HG03432 (cell line): ENCODE measurements around the gene MT4.
A peak's percentile ranks its signal among the peaks of the same experiment; 100 is the strongest.
"Not testable (repeated sequence)": the region's sequence is repeated elsewhere in the genome, so short reads cannot be mapped to it uniquely, and the experiment has no call there.

ENCODE experiments used
- ATAC-seq: cut with Tn5 transposase; IDR thresholded peaks from one replicate; pipeline ENCODE4 v1.9.1; 2021; ENCODE audit warnings: mild to moderate bottlenecking, moderate library complexity; ENCODE audit not compliant: unreplicated experiment

Gene MT4

DNA sequence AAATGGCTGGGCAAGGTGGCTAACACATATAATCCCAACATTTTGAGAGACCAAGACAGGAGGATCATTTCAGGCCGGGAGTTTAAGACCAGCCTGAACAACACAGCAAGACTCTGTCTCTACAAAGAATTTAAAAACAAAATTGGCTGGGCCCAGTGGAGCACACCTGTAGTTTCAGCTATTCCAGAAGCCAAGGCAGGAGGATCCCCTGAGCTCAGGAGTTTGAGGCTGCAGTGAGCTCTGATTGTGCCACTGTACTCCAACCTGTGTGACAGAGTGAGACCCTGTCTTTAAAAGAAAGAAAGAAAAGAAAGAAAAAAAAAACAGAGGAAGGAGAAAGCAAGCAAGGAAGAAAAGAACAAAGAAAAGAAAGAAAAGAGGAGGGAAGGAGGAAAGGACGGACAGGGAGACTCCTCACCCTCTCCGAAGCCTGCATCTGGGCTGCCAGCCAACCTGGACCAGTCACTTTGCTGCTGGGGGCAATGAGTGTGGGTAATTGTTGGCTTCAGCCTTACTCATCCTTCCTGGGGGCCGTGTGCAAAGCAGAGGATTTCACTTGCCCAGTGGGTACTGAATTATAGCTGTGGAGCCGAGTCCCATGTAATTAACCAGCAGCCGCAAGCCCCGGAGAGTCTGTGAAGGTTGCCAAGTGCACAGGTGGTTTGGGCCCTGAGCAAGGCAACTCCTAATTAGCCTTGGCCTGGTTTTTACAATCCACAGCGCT lies 6.7 kb upstream of the MT4 start:
- ATAC-seq, result no peak

DNA sequence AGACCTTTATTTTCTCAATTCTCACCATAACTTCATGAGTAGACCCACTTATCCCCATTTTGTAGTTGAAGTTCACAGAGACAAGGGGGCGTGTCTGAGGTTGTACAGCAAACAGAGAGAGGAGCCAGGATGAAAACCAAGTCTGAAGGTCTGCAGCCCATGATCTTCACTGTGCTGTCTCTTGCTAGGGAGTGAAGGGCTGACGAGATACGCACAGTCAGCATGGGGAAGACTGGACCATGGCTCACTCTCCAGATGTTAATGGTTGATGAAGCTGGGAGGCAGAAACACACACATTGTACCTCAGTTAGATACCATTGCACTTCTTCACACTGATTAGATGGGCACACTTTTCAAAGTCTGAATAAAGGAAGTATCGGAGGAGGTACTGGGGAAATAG lies 5.8 kb upstream of the MT4 start:
- no peak for ATAC-seq

DNA sequence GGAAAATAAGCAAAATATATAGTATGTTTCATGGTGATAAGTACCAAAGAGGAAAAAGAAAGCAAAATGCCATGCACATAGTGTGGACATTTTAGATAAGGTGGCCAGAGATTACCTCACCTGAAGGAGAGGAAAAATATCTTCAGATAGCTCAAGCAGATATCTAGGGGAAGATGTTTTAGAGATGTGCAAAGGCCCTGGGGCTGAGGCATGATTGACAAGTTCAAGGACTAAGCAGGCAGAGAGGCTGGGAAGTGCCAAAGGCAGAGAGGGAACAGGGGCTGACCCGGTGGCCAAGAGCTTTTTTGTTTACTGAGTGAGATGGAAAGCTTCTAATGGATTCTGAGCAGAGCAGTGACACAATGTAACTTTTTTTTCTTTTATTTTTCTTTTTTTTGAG lies 4.4 kb upstream of the MT4 start:
- ATAC-seq, result no peak

DNA sequence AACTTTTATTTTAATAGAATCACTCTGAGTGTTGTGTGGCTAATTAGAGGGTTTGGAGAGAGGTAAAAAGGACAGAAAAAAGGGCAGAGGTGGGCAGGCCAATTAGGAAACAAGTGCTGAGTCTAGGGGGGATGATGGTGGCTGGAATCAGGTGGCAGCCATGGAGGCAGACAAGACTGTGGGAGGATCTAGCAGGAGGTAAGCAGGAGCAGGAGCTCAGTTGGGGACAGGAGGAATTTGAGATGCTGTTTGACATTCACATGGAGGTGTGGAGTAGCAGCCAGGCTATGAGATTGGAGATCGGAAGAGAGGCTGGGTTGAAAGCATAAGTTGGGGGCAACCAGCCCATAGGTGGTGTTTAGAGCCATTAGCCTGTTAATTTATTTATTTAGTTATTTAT lies 3.7 kb upstream of the MT4 start:
- ATAC-seq, result no peak

DNA sequence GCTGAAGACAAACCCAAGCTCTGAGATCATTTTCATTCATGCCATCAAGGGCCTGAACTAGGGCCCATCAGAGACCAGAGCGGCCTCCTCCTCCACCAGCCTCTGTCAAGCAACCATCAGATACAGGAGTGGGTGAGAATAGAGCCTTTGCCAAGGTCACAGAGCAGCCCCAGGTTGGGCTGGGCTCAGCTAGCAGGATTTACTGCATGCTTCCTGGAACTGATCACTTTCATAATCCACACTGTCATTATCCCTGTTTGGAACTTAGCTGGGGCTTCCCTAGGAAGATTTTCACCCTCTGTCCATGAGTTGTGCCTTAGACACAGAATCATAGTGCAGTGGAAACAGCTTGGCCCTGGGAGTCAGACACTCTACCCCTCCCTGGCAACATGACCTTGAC lies 5.1 kb downstream of the MT4 start:
- no peak for ATAC-seq

DNA sequence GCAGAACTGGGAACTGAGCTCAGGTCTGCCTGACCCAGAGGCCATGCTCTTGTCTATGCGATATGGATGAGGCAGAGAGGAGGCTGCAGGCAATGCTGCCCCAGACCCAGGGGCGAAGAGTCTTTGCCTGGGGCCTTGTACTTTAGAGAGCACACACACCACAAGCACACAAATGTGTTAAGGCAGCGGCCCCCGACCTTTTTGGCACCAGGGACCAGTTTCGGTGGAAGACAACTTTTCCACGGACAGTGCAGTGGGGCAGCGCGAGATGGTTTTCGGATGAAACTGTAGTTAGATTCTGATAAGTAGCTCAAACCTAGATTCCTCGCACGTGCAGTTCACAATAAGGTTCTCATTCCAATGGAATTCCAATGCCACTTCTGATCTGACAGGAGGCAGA lies 6.7 kb downstream of the MT4 start:
- ATAC-seq, result no peak

DNA sequence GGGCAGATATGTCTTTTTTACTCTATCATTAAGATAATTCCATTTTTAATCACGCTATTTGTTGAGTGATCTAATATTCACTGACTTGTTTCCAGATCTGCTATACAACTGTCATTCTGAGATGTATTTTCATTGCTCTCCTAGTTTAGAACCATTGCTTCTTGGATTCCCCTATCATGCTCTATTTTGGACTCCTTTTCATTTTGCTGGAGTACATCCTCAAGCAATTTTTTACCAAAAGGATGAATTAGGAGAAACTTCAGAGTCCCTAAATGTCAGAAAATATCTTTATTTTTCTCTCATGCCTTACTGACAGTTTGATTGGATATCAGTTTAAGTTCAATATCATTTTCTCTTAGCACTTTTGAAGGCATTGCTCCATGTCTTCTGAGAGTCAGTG lies 9.8 kb downstream of the MT4 start:
- no peak for ATAC-seq

DNA sequence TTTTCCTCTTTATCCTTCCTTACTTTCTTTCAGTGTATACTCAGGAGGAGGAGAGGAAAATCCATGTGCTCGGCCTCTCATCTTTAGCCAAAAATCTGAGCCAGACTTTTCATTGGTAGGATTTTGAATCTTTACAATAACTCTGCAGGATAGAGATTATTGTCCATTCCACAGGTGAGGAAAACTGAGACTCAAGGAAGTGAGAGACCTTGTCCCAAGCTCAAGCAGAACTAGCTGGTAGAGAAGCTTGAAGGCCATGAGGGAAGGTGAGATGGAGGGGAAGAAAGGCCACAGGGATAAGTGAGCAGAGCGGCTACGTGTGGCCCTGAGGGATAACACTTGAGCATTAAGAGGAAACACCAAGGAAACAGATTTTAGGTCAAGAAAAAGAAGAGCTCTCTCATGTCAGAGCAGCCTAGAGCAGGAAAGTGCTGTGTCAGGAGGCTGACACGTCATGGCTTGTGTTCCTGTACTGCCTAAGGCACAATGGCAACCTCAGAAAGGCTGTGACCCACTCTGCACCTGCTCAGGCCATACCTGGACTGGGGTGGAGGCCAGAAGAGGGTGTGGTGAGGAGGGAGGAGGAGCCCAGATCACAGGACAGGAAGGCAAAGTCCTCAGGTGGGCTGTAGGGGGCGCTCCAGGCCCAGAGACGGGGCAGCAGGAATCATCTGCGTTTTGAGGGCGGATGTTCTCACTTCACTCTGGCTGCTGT lies 11.9 kb downstream of the MT4 start:
- ATAC-seq, result peak; percentile 94

DNA sequence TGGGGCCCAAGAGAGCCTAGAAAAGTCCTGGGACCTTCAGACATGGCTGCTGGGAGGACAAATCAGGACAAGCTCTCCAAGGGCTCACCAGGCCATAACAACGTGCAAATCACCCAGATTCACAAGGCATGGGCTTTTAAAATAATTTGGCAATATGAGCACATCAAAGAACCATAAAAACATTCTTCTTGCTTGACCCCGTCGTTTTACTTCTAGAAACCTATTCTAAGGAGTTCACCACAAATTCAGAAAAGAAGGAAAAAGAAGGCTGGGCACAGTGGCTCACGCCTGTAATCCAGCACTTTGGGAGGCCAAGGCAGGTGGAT lies 12.4 kb downstream of the MT4 start:
- ATAC-seq, result no peak

DNA sequence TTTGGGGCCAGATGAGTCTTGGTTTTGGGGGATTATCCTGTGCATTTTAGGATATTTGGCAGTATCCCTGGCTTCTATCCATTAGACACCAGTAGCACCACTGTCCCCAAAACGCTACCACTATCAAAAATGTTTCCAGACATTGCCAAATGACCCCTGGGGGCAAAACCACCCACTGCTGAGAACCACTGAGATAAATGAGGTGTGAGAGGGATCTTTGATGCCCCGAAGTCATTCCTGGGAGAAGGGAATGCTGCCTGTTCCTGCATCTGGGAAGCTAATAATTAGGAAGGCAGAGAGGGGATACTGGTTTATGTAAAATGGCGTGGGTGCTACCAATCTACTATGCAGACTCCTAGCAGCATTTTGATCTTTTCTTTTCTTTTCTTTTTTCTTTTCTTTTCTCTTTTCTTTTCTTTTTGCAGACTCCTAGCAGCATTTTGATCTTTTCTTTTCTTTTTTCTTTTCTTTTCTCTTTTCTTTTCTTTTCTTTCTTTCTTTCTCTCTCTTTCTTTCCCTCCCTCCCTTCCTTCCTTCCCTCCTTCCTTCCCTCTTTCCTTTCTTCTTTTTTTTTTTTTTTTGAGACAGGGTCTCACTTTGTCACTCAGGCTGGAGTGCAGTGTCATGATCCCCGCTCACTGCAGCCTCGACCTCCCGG lies 15.6 kb downstream of the MT4 start:
- ATAC-seq, result no peak

DNA sequence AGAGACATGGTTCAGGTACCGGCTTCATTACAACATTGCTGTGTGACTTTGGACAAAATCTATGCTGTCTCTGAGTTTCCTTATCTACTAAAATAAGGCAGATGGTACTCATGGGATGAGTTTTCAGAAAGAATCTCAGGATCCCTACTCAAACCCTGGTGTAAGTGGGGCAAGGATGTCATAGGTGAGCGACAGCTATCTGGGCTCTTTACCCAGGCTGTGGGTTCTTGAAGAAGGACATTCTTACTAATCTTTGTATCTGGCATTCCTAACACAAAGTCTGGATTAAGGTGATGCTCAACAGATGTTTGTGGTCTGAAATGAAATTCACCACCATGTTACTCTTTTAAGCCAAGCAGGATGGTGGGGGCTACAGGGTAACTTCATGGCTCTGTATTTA lies 18.0 kb downstream of the MT4 start:
- not testable (repeated sequence) for ATAC-seq

DNA sequence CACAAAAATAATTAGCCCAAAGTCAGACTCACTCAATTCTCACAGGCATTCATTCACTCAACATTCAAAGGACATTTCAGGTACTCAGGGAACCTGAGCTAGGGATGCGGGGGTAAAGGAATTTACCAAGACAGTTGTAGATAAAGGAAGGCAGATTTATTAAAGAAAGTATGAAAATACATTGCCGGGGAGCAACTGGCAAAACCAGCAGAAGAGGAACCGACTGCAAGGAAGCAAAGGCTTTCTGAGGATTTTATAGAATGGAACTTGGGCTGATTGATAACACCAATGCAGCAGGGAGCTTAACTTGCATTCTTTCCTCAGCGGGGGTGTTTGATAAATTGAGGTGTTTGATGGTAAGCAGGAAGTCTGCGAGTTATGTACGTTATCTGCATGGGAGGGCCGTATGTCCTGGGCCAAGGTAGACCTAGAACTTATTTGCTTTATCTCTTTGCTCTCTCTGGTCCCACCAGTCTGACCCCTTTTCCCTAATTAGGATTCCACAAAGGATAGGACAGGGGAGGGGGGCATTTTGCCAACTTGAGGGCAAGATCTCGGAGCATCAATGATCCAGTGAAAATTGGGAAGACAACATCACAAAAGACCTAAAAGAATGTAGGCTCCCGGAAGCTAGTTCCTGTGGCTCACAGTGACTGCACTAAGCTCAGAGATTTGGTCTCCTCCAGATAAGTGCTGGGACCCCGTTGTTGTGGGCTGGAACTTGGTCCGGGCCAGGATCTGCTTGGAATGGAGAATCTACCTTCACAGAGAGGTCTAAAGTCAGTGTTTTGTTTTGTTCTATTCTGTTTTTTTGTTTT lies 18.7 kb downstream of the MT4 start:
- no peak for ATAC-seq

DNA sequence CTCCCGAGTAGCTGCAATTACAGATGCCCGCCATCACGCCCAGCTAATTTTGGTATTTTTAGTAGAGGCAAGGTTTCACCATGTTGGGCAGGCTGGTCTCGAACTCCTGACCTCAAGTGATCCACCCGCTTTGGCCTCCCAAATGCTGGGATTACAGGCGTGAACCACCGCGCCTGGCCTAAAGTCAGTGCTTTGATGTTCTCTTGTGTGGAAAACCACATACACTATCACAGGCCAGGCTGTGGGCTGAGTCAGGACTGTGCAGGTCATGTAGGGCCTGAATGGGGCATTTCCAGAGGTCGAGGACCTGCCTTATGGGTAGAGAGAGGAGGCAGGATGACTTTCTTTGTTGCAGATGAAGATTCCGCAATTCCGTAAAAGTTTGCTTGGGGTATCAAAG lies 19.4 kb downstream of the MT4 start:
- ATAC-seq, result no peak

DNA sequence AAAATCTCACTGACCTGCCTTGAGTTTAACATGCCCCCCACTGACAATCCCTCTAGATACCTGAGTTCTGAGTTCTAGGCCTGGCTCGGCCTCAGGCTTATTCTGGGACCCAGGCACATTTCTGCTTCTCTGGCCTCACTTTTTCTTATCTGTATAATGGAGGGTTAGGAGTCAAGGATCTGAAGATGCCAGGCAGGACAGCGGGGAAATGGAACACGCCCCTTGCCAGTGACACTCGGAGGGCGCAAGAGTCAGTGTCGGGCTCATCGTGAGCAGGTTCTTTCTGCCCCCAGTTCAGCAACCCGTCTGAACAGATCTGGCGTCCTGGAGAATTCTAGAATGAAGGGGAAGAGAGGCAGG lies 23.9 kb downstream of the MT4 start:
- ATAC-seq, result no peak

DNA sequence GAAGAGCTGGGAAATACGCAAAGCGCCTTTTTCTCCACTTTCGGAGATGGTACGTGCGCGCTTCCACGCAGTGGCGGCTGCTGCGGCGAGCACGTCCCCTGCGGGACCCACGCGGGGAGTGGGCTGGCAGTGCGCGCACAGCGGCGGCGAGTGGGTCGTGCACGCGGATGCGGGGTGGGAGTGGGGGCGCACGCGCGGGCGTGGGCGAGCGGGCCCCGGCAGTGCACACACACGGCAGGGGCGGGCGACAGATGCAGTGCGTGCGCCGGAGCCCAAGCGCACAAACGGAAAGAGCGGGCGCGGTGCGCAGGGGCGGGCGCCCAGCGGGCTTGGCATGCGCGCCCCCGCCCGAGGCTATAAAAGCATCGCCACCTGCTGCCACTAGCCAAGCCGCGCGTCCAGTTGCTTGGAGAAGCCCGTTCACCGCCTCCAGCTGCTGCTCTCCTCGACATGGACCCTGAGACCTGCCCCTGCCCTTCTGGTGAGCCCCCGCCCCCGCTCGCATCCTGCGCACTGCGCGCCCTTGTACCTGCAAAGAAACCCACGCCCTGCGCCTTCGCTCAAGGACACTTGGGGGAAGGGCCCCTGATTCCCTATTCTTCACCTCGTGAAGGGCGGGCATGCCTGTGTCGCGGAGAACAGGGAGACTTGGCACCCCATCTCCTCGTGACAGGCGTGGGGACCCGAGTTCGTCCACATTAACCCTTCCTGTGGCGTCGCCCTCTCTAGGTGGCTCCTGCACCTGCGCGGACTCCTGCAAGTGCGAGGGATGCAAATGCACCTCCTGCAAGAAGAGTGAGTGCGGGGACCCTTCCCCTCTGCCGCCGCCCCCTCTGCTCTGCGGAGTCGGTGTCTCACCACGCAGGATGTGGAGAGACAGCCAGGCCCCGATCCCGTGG lies 24.5 kb downstream of the MT4 start, which contains the start of gene MT3:
Gene MT3, plus strand, starts transcription at position 388 of the 899 bp plus-strand sequence. Its CDS starts 63 bp downstream, at position 451.
- ATAC-seq, result no peak

DNA sequence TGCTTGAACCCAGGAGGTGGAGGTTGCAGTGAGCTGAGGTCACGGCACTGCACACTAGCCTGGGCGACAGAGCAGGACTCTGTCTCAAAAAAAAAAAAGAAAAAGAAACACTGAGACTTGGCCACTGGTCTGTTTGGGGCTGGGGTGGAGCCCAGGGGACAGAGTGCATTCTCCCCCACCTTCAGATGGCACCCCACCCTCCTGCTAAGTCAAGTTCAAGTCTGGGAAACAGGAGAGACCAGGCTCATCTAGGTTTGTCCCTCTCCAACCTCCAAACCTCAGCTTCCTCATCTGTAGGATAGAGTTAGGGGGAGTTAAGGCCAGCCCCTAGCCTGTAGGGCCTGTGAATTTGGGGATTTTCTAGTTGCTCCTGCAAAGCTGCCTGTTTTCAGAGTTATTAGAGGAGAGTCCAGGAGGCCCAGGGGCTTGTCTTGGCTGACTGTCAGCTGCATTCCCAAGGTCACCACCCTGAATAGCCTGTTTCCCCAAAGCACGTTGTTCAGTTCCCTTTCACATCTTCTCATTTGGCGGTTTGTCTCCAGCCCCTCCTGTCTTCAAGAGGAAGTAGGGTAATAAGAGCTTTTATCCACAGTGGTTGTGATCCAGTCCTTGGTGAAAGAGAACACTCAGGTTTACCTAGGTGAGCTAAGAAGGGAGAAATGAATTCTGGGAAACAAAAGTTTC lies 26.6 kb downstream of the MT4 start:
- ATAC-seq, result no peak

DNA sequence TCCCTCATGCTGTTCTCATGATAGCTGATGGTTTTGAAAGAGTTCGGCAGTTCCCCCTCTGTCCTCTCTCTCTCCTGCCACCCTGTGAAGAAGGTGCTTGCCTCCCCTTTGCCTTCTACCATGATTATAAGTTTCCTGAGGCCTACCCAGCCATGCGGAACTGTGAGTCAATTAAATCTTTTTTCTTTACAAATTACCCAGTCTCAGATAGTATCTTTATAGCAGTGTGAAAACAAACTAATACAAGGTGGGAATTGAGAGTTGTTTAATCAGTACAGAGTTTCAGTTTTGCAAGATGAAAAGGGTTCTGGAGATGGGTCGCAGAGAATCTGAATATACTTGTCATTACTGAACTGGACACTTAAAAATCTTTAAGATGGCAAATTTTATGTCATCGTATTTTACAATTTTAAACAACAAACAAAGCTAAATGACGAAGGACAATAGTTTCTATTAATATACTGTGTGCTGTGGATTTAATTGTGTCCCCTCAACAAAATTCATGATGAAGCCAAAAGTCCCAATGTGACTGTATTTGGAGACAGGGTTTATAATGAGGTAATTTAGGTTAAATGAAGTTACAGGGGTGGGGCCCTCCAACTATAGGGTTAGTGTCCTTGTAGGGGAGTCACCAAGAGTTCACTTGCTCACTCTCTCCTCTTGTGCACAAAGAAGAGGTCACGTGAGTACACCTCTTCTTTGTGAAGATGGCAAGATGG lies 28.9 kb downstream of the MT4 start:
- ATAC-seq, result peak; percentile 37

DNA sequence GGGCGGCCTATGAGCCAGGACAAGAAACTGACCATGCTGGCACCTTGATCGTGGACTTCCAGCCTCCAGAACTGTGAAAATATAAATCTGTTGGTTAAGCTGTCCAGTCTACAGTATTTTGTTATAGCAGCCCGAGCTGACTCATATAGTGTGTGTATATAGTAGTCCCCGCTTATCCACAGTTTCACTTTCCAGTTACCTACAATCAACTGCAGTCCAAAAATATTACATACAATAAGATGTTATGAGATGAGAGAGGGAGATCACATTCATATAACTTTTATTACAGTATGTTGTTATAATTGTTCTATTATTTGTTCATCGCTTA lies 29.4 kb downstream of the MT4 start:
- no peak for ATAC-seq

DNA sequence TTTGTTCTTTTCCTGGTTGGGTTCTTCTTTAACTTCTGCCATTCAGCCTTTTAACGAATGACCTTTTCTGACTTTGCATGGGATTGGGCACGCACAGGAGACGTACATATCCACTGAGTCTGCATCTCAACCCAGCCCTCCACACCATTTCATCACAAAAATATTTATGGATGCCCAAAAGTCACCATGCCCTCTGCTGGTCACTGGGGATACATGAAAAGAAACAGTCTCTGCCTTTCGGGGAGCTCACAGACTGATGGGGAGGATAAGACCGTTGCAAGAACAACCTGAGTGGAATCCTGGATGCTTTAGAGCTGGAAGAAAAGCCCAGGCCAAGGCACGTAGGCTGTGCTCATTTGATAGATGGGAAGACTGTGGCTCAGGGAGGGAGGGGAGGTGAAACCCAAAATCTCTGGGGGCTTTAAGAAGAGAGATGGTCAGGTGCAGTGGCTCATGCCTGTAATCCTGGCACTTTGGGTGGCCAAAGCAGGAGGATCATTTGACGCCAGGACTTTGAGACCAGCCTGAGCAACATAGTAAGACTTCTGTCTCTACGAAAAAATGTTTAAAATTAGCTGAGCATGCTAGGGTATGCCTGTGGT lies 35.6 kb downstream of the MT4 start:
- ATAC-seq, result no peak
